ENCODE data around the gene GLP1R. TPM values are rescaled to one million over a fixed set of nuclear protein-coding genes. Genes with fewer than 3 reads are reported as not detected.

GLP1R gene
- total RNA-seq, 1 experiment from 2014 or later: 10.2 TPM

- H3K4me3 Mint-ChIP-seq (ENCODE audit: low read depth, unreplicated experiment): no peak overlapping the region
- no peak overlapping the region for H3K27ac Mint-ChIP-seq (ENCODE audit: unreplicated experiment)
- BruUV-seq (replicated peaks): no TSS peak
- peaks cover 10% of the 10 kb centered on the region for H3K27me3 Mint-ChIP-seq (ENCODE audit: unreplicated experiment)
- no peak for TF ChIP-seq CTCF (IDR thresholded peaks at IDR 0.05; ENCODE audit: unreplicated experiment)
- peaks cover 4% of the 10 kb centered on the region for H3K36me3 Mint-ChIP-seq (ENCODE audit: insufficient read depth, unreplicated experiment)
- no peak for DNase-seq
- CTCF ChIA-PET: no interaction called here
- intact Hi-C loops (cut with micrococcal nuclease; ENCODE audit: unreplicated experiment): no loop called here
- H3K4me1 Mint-ChIP-seq (ENCODE audit: low read depth, unreplicated experiment): no peaks in the 10 kb centered on the region
- H3K9me3 Mint-ChIP-seq (ENCODE audit: low read depth, unreplicated experiment): no peaks in the 10 kb centered on the region
Observed at GRCh38 chr6:39060467-39061160, 12.0 kb downstream of the GLP1R start.

- TF ChIP-seq CTCF (IDR thresholded peaks at IDR 0.05; ENCODE audit: unreplicated experiment): no peak
- intact Hi-C loops (cut with micrococcal nuclease; ENCODE audit: unreplicated experiment): no loop called here
- no peak for DNase-seq
- peaks cover 4% of the 10 kb centered on the region for H3K36me3 Mint-ChIP-seq (ENCODE audit: insufficient read depth, unreplicated experiment)
- CTCF ChIA-PET: interaction anchor here (0.6 kb wide), 1 partner anchor 10 kb away, joined by 4 read pairs; no protein-coding TSS in a partner anchor
- no peak overlapping the region for H3K27ac Mint-ChIP-seq (ENCODE audit: unreplicated experiment)
- BruUV-seq (replicated peaks): no TSS peak
- no peak overlapping the region for H3K4me3 Mint-ChIP-seq (ENCODE audit: low read depth, unreplicated experiment)
- peaks cover 13% of the 10 kb centered on the region for H3K27me3 Mint-ChIP-seq (ENCODE audit: unreplicated experiment)
- no peaks in the 10 kb centered on the region for H3K4me1 Mint-ChIP-seq (ENCODE audit: low read depth, unreplicated experiment)
- H3K9me3 Mint-ChIP-seq (ENCODE audit: low read depth, unreplicated experiment): no peaks in the 10 kb centered on the region
Observed at GRCh38 chr6:39061182-39061581, 12.6 kb downstream of the GLP1R start.

GRCh38 chr6:39061588-39061987, 13.0 kb downstream of the GLP1R start:
- Mint-ChIP-seq H3K36me3 (ENCODE audit: insufficient read depth, unreplicated experiment) (peaks cover 4% of the 10 kb centered on the region), H3K9me3 (ENCODE audit: low read depth, unreplicated experiment) (no peaks in the 10 kb centered on the region), H3K4me3 (ENCODE audit: low read depth, unreplicated experiment) (no peak overlapping the region), H3K27ac (ENCODE audit: unreplicated experiment) (no peak overlapping the region), H3K27me3 (ENCODE audit: unreplicated experiment) (peaks cover 13% of the 10 kb centered on the region), H3K4me1 (ENCODE audit: low read depth, unreplicated experiment) (no peaks in the 10 kb centered on the region)
- no peak for DNase-seq
- no peak for TF ChIP-seq CTCF (IDR thresholded peaks at IDR 0.05; ENCODE audit: unreplicated experiment)
- no TSS peak for BruUV-seq (replicated peaks)
- intact Hi-C loops (cut with micrococcal nuclease; ENCODE audit: unreplicated experiment): no loop called here
- CTCF ChIA-PET: interaction anchor here (0.6 kb wide), 1 partner anchor 10 kb away, joined by 4 read pairs; no protein-coding TSS in a partner anchor

GRCh38 chr6:39062014-39062740, 13.6 kb downstream of the GLP1R start:
- no peak overlapping the region for H3K27ac Mint-ChIP-seq (ENCODE audit: unreplicated experiment)
- DNase-seq: no peak
- CTCF ChIA-PET: no interaction called here
- peaks cover 4% of the 10 kb centered on the region for H3K36me3 Mint-ChIP-seq (ENCODE audit: insufficient read depth, unreplicated experiment)
- intact Hi-C loops (cut with micrococcal nuclease; ENCODE audit: unreplicated experiment): no loop called here
- H3K4me3 Mint-ChIP-seq (ENCODE audit: low read depth, unreplicated experiment): no peak overlapping the region
- no TSS peak for BruUV-seq (replicated peaks)
- no peaks in the 10 kb centered on the region for H3K9me3 Mint-ChIP-seq (ENCODE audit: low read depth, unreplicated experiment)
- no peaks in the 10 kb centered on the region for H3K4me1 Mint-ChIP-seq (ENCODE audit: low read depth, unreplicated experiment)
- no peak for TF ChIP-seq CTCF (IDR thresholded peaks at IDR 0.05; ENCODE audit: unreplicated experiment)
- peaks cover 13% of the 10 kb centered on the region for H3K27me3 Mint-ChIP-seq (ENCODE audit: unreplicated experiment)
